ENCODE data around the gene IL13. TPM values are rescaled to one million over a fixed set of nuclear protein-coding genes. Genes with fewer than 3 reads are reported as not detected.
A peak's percentile ranks its signal among the peaks of the same experiment; 100 is the strongest.

Gene IL13
- total RNA-seq, 1 experiment from 2014 or later = not detected

DNA sequence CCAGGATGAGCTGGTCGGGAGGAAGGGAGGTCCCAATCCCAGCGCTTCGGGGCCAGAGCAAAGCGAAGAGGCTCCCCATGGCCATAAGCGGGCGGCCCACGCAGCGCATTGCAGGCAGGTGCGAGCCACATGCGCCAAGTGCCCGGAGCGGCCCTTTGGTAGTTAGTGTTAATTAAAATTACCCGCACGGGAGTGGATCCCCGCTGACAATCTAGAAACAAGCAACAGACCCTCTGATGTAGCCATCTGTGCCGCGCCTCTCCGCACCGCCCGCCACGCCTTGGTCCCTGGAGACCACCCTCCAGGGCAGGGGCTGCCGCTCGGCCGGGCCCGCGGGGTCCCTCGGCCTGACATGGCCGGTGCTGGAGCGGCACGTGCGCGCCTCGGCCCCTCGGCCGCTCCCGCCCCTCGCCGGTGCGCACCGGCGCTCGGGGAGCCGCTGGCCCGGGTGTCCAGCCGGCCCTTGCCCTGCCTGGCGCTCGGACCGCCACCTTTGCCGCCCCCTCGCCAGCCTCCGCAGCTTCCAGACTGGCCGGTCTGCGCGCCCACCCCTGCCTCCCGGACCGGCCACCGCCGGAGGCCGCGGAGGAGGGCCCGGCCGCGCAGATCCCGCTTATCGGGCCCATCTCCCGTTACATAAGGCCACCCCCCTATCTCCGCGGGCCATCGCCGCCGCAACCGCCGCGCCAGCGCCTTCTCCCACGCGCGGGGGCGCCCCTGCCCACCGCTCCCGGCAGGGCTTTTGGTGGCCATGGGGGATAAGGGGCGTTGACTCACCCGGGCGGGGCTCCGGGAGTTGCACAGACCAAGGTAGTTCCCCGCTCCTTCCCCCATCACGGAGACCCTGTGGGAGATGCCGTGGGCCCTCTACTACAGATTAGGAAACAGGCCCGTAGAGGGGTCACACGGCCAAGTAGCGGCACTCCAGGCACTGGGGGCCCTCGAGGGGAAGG, 1.9 kb upstream of the IL13 start:
- Histone ChIP-seq H3K23ac (ENCODE audit: insufficient read length, low read depth, low read length) (no peak overlapping the region), H2BK20ac (ENCODE audit: low read depth, low read length, poor library complexity, severe bottlenecking) (no peak overlapping the region), H3K14ac (ENCODE audit: insufficient read depth, low read length) (no peak overlapping the region), H3K4me2 (ENCODE audit: insufficient read depth, insufficient read length, low read length) (peak overlapping the region; percentile 22), H3K9me3 (ENCODE audit: control insufficient read depth, low read depth, low read length) (no peaks in the 10 kb centered on the region), H4K8ac (replicated peaks; ENCODE audit: insufficient read length, low read depth, low read length) (no peak overlapping the region), H2AK5ac (ENCODE audit: insufficient read length, low read length) (no peak overlapping the region), H3K4ac (ENCODE audit: low read depth, low read length) (no peak overlapping the region), H4K5ac (ENCODE audit: insufficient read length, low read depth, low read length) (no peak overlapping the region), H2BK15ac (ENCODE audit: low read depth, low read length) (no peak overlapping the region; the same call in 1 of the 2 replicates), H2AFZ (ENCODE audit: low read length) (no peak overlapping the region), H3T11ph (ENCODE audit: low read length) (no peak overlapping the region), H3K27ac (ENCODE audit: insufficient read length, low read depth, low read length) (no peak overlapping the region), H3K9ac (ENCODE audit: extremely low read depth, insufficient read length, low read length) (no peak overlapping the region), H3K79me1 (ENCODE audit: insufficient read depth, low read depth, low read length, poor library complexity, severe bottlenecking) (no peaks in the 10 kb centered on the region), H4K20me1 (ENCODE audit: control insufficient read depth, insufficient read depth, insufficient read length) (no peaks in the 10 kb centered on the region), H3K23me2 (ENCODE audit: insufficient read length, low read depth, low read length, poor library complexity, severe bottlenecking) (no peaks in the 10 kb centered on the region), H3K18ac (ENCODE audit: insufficient read length, low read depth, low read length) (no peak overlapping the region), H3K56ac (ENCODE audit: insufficient read length, low read depth, low read length) (no peak overlapping the region), H2BK120ac (ENCODE audit: low read depth, low read length, poor library complexity, severe bottlenecking) (no peak overlapping the region), H2BK5ac (ENCODE audit: insufficient read length, low read length) (no peak overlapping the region), H3K27me3 (ENCODE audit: insufficient read depth, low read length) (peaks cover 6% of the 10 kb centered on the region; the same call in 1 of the 2 replicates), H3K79me2 (ENCODE audit: insufficient read depth, low read length) (no peaks in the 10 kb centered on the region), H2BK12ac (ENCODE audit: insufficient read length, low read depth, low read length) (no peak overlapping the region), H4K91ac (ENCODE audit: insufficient read length, low read depth, low read length) (no peak overlapping the region), H3K4me1 (ENCODE audit: insufficient read depth, low read length) (no peaks in the 10 kb centered on the region)
- peak overlapping the region; percentile 45 to 48; a peak in 3 of 5 replicates for H3K4me3 Mint-ChIP-seq
- WGBS (ENCODE audit: extremely low coverage, insufficient read length, low lambda C conversion rate) = no CpG with 5 or more reads among the region's 92 CpGs
- H3K27me3 Mint-ChIP-seq (ENCODE audit: low read depth) = peaks cover 52% of the 10 kb centered on the region
- peaks cover 0 to 12% of the 10 kb centered on the region in 2 experiments; a peak in 3 of 5 replicates for H3K9me3 Mint-ChIP-seq
- no peaks in the 10 kb centered on the region for H3K36me3 Mint-ChIP-seq (ENCODE audit: insufficient read depth in 1 of 3, low read depth in 3 of 3)
- no peak overlapping the region for H3K27ac Mint-ChIP-seq
- TF ChIP-seq, protein P1, sequence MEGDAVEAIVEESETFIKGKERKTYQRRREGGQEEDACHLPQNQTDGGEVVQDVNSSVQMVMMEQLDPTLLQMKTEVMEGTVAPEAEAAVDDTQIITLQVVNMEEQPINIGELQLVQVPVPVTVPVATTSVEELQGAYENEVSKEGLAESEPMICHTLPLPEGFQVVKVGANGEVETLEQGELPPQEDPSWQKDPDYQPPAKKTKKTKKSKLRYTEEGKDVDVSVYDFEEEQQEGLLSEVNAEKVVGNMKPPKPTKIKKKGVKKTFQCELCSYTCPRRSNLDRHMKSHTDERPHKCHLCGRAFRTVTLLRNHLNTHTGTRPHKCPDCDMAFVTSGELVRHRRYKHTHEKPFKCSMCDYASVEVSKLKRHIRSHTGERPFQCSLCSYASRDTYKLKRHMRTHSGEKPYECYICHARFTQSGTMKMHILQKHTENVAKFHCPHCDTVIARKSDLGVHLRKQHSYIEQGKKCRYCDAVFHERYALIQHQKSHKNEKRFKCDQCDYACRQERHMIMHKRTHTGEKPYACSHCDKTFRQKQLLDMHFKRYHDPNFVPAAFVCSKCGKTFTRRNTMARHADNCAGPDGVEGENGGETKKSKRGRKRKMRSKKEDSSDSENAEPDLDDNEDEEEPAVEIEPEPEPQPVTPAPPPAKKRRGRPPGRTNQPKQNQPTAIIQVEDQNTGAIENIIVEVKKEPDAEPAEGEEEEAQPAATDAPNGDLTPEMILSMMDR (conservative IDR thresholded peaks at IDR 0.05) = no peak
- H3K4me1 Mint-ChIP-seq = peaks cover 5 to 12% of the 10 kb centered on the region in 2 experiments
- DNase-seq = peak; percentile 55

Measured in H9 (cell line).